Measurements from ENCODE around the gene CRACDL. TPM values are rescaled to one million over a fixed set of nuclear protein-coding genes. Genes with fewer than 3 reads are reported as not detected.

Gene CRACDL
- total and polyA plus RNA-seq, 8 donors, result 3.6 to 11.0 (median 6.0) TPM

DNA sequence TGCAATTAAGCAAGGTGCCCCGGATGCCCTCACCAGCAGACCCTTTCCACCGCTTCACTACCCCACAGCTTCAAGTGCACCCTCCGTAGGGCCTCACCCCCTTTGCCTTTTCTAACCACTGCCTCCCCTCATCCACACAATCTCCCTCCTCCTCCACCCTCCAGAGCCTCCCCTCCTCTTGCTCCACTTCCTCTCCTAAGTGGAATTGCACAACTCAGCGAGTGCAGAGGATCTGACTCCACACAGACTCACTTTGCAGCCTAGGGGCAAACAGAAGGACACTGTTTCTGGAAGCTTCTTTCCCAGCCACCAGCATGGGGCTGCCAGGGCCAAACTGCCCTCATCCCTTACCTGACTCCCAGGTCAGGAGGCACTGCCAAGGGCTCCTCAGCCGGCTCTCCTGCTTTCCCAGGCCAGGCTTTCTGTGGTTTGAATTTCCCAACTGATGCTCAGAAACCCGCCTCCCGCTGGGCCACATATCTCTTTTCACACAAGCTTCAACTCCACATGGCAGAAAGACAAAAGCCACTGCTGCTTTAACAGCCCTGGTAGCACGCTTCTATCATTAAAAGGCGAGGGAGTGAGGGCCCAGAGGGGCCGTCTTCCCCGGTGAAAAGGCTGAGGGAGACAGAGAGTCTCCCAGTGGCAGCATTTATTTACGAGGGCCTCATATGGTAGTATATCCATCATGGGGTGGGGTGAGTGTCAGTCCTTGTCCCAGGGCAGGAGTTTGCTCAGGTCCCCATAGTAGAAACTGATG lies 130.4 kb downstream of the CRACDL start:
- 72 to 77% methylated on average over 12 of the region's 12 CpGs for whole genome bisulfite sequencing, 2 donors
- Histone ChIP-seq H3K36me3 (no peaks in the 10 kb centered on the region), H3K4me1 (peaks cover 38 to 45% (median 39%) of the 10 kb centered on the region in 3 donors), H3K9me3 (no peaks in the 10 kb centered on the region), H3K27ac (peak overlapping the region in 2 of 4 donors; percentile 61 to 66), H3K27me3 (no peaks in the 10 kb centered on the region), H3K4me3 (no peak overlapping the region)
- intact Hi-C loops (cut with DNase I), result no loop called here
- TF ChIP-seq, protein P1, sequence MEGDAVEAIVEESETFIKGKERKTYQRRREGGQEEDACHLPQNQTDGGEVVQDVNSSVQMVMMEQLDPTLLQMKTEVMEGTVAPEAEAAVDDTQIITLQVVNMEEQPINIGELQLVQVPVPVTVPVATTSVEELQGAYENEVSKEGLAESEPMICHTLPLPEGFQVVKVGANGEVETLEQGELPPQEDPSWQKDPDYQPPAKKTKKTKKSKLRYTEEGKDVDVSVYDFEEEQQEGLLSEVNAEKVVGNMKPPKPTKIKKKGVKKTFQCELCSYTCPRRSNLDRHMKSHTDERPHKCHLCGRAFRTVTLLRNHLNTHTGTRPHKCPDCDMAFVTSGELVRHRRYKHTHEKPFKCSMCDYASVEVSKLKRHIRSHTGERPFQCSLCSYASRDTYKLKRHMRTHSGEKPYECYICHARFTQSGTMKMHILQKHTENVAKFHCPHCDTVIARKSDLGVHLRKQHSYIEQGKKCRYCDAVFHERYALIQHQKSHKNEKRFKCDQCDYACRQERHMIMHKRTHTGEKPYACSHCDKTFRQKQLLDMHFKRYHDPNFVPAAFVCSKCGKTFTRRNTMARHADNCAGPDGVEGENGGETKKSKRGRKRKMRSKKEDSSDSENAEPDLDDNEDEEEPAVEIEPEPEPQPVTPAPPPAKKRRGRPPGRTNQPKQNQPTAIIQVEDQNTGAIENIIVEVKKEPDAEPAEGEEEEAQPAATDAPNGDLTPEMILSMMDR (IDR thresholded peaks at IDR 0.05), result no peak
- no peak for FAIRE-seq
- peak in 3 of 4 donors; percentile 17 to 67 (median 42) for ATAC-seq
- no peak for DNase-seq

DNA sequence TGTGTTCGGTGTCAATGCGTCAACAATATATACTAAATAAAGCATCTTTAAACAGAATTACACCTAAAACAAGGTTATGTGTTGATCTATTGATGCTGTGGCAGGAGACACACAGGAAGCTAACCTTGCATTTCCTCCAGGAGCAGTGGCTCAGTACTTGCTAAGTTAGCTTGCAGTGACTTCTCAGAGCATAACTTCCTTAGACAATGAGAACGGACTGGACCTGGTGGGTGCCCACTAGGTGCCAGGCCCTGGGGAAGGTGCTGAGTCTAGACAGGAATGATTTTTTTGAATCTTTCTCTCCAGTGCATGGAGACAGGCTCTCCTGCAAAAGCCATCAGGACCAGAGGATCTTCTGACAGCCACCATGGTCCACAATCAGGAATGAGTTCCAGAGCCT lies 131.3 kb downstream of the CRACDL start:
- DNase-seq (no peak), ATAC-seq (no peak), FAIRE-seq (no peak)
- TF ChIP-seq, protein P1 (IDR thresholded peaks at IDR 0.05), result no peak
- intact Hi-C loops (cut with DNase I), result no loop called here
- peaks cover 38 to 52% (median 46%) of the 10 kb centered on the region in 3 donors for H3K4me1 ChIP-seq
- H3K27me3 ChIP-seq, result no peaks in the 10 kb centered on the region
- no peaks in the 10 kb centered on the region for H3K9me3 ChIP-seq
- H3K27ac ChIP-seq, result peak overlapping the region in 1 of 4 donors; percentile 6
- H3K4me3 ChIP-seq, result no peak overlapping the region
- no peaks in the 10 kb centered on the region for H3K36me3 ChIP-seq
- WGBS, 2 donors, result 94 to 97% methylated on average over 3 of the region's 3 CpGs

- no peak overlapping the region for H3K4me3 ChIP-seq
- TF ChIP-seq, protein P1 (IDR thresholded peaks at IDR 0.05), result no peak
- H3K36me3 ChIP-seq, result no peaks in the 10 kb centered on the region
- H3K27ac ChIP-seq, result peak overlapping the region in 3 of 4 donors; percentile 6 to 51 (median 31)
- intact Hi-C loops (cut with DNase I), result no loop called here
- ATAC-seq, result peak in 1 of 4 donors; percentile 3
- peaks cover 38 to 52% (median 46%) of the 10 kb centered on the region in 3 donors for H3K4me1 ChIP-seq
- no peaks in the 10 kb centered on the region for H3K27me3 ChIP-seq
- FAIRE-seq, result no peak
- DNase-seq, result peak in 1 of 6 donors; percentile 34
- WGBS, 2 donors, result 42 to 47% methylated on average over 8 of the region's 8 CpGs
- H3K9me3 ChIP-seq, result no peaks in the 10 kb centered on the region
Observed at GRCh38 chr2:98804265-98804650, 131.8 kb downstream of the CRACDL start.

DNA sequence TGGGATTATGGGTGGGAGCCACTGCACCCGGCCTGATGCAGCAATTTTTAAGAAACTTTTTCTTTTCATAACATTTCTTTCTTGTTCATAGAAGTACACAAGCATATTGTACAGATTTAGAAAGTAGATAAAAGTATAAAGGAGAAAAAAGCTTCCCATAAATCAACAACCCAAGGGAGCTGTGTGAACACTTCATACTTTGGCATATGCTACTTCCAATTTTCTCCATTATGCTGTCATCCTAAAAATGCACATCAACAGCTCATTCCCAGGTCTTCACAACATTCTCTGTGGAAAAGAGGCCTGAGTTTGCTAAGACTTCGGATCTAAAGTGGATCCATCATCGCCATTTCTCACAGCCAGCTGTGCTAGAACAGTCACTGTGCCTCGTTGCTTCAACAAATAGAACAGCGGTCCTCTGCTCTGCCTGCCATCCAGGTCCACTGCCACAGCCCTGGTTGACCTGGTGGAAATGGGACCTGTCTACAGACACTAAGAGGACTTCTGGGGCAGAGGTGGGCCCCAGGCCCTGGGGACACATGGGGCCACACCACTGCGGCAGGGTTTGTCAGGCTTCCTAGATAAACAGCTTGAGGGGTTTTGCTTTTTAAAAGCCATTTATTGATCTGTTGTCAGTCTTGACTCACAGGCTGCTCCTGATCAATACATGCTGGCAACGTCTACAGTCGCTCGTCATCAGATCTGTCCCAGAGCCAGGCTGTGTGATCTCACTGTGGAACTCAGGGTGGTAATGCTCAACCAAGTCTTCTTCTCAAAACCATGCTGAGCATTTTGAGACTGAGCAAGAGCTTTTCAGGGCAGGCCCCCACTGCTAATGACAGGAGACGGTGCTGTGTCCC lies 132.4 kb downstream of the CRACDL start:
- H3K27ac ChIP-seq, result peak overlapping the region in 3 of 4 donors; percentile 6 to 51 (median 31)
- no peaks in the 10 kb centered on the region for H3K27me3 ChIP-seq
- peaks cover 38 to 52% (median 46%) of the 10 kb centered on the region in 3 donors for H3K4me1 ChIP-seq
- H3K4me3 ChIP-seq, result no peak overlapping the region
- no peaks in the 10 kb centered on the region for H3K36me3 ChIP-seq
- DNase-seq, result peak in 3 of 6 donors; percentile 83 to 87 (median 84)
- intact Hi-C loops (cut with DNase I), result no loop called here
- ATAC-seq, result peak; percentile 35 to 75 (median 54)
- no peak for FAIRE-seq
- no peaks in the 10 kb centered on the region for H3K9me3 ChIP-seq
- TF ChIP-seq, protein P1 (IDR thresholded peaks at IDR 0.05), result no peak
- 29 to 34% methylated on average over 10 of the region's 10 CpGs for WGBS, 2 donors

Measured in pancreas (tissue), 10 donors.